Activated CD8-positive, alpha-beta T cell treated with anti-CD3 and anti-CD28 coated beads, Interleukin-2, amount 10 ng/mL, durations not matched to agents 7 days and 5 days (primary cell): ENCODE data around the gene IFIT2. TPM values are rescaled to one million over a fixed set of nuclear protein-coding genes. Genes with fewer than 3 reads are reported as not detected.
"Not testable (repeated sequence)": the region's sequence is repeated elsewhere in the genome, so short reads cannot be mapped to it uniquely, and the experiment has no call there.

Source experiments
- ATAC-seq: fragments of 150-1000 bp; cut with Tn5 transposase; one replicate; pipeline ENCODE4 v1.10.0; 2021; ENCODE audit warnings: moderate library complexity
- CTCF ChIA-PET: fragments of 350-600 bp; sonication (Branson Sonifier 250); formaldehyde crosslinking; loops from one replicate; lab custom pipeline; 2021; ENCODE audit warnings: antibody characterized with exemption; lab: Charles Lee
- POLR2A ChIA-PET: fragments of 350-600 bp; sonication (Branson Sonifier 250); formaldehyde crosslinking; loops from one replicate; lab custom pipeline; 2021; ENCODE audit warnings: antibody characterized with exemption; lab: Charles Lee
- DNase-seq: peaks from one replicate; pipeline ENCODE4 v3.0.0-alpha.2; 2020
- H3K27ac Mint-ChIP-seq: one replicate; pipeline ENCODE4 v1.8.0; 2021; ENCODE audit warnings: mild to moderate bottlenecking, mixed read lengths
- H3K27me3 Mint-ChIP-seq: one replicate; pipeline ENCODE4 v1.8.0; 2021; ENCODE audit warnings: low read depth, mixed read lengths
- H3K36me3 Mint-ChIP-seq: one replicate; pipeline ENCODE4 v1.8.0; 2021; ENCODE audit warnings: low read depth, mixed read lengths
- H3K4me1 Mint-ChIP-seq: one replicate; pipeline ENCODE4 v1.8.0; 2021; ENCODE audit warnings: low read depth, mixed read lengths
- H3K4me3 Mint-ChIP-seq: one replicate; pipeline ENCODE4 v1.8.0; 2021; ENCODE audit warnings: mild to moderate bottlenecking, mixed read lengths
- H3K9me3 Mint-ChIP-seq: one replicate; pipeline ENCODE4 v1.8.0; 2022; ENCODE audit warnings: mixed read lengths; ENCODE audit not compliant: insufficient read depth
- total RNA-seq, 2 experiments: library from RNA; stranded (reverse); gene quantifications; one replicate each; pipeline ENCODE4 v1.2.3, GENCODE V29; 2021

The IFIT2 gene
- total RNA-seq, 2 experiments from 2014 or later = 7.3 TPM

DNA sequence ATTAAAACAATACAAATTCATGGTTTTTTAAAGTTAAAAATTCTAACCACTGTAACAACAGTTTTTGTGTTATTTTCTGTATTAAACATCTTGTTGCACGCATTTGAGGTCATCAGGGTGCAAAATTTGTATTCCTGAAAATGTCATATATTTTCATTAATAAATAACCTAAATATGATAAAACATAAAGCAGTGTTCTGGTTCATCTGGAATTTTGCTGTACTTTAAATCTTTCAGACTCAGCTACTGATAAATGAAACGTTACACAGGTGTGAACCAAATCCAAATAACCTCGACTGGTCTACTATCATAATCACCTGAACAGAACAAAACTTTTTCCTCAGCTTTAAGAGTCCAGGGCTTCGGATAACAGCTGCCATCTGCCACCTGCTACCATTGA, 6.9 kb downstream of the IFIT2 start:
- H3K4me3 Mint-ChIP-seq = no peak overlapping the region
- no peak for ATAC-seq
- no peaks in the 10 kb centered on the region for H3K9me3 Mint-ChIP-seq
- peaks cover 9% of the 10 kb centered on the region for H3K4me1 Mint-ChIP-seq
- CTCF ChIA-PET = interaction anchor here (1.3 kb wide), 1 partner anchor 61 kb away, joined by 4 read pairs; no protein-coding TSS in a partner anchor
- POLR2A ChIA-PET = no interaction called here
- peaks cover 8% of the 10 kb centered on the region for H3K27me3 Mint-ChIP-seq
- H3K36me3 Mint-ChIP-seq = peaks cover 56% of the 10 kb centered on the region
- no peak overlapping the region for H3K27ac Mint-ChIP-seq
- no peak for DNase-seq

GRCh38 chr10:89309156-89310055, 7.6 kb downstream of the IFIT2 start:
- Mint-ChIP-seq H3K27ac (no peak overlapping the region), H3K36me3 (peaks cover 49% of the 10 kb centered on the region), H3K9me3 (no peaks in the 10 kb centered on the region), H3K4me3 (no peak overlapping the region), H3K27me3 (peaks cover 8% of the 10 kb centered on the region), H3K4me1 (peaks cover 2% of the 10 kb centered on the region)
- POLR2A ChIA-PET = no interaction called here
- CTCF ChIA-PET = interaction anchor here (1.3 kb wide), 1 partner anchor 60 kb away, joined by 4 read pairs; no protein-coding TSS in a partner anchor
- ATAC-seq = no peak
- no peak for DNase-seq

GRCh38 chr10:89310056-89310893, 8.4 kb downstream of the IFIT2 start:
- Mint-ChIP-seq H3K9me3 (no peaks in the 10 kb centered on the region), H3K4me3 (no peak overlapping the region), H3K4me1 (no peaks in the 10 kb centered on the region), H3K36me3 (peaks cover 44% of the 10 kb centered on the region), H3K27me3 (peaks cover 8% of the 10 kb centered on the region), H3K27ac (no peak overlapping the region)
- DNase-seq (no peak), ATAC-seq (no peak)
- ChIA-PET POLR2A (no interaction called here), CTCF (interaction anchor here (0.8 to 0.9 kb wide), 2 partner anchors 8 to 59 kb away, joined by 3 read pairs; partner anchors contain the start of gene IFIT2)

DNA sequence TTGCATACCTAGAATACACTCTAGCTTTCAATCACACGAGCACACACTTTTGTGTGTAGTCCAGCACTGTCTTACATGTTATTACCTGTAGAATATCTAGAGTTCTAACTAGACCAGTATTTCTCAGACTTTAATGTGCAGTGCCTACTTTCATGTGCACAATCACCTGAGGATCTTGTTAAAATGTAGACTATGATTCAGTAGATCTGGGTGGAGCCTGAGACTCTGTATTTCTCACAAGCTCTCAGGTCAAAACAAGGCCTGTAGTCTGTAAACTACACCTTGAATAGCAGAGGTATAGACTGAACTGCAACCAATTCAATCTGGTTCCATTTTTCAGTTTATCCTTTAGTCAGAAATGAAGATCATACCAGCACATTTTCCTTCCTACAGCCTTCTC, 11.1 kb downstream of the IFIT2 start:
- Mint-ChIP-seq H3K27ac (no peak overlapping the region), H3K27me3 (peaks cover 16% of the 10 kb centered on the region), H3K4me3 (no peak overlapping the region), H3K36me3 (peaks cover 23% of the 10 kb centered on the region), H3K9me3 (no peaks in the 10 kb centered on the region), H3K4me1 (peaks cover 2% of the 10 kb centered on the region)
- POLR2A ChIA-PET = interaction anchor here (1.1 kb wide), 1 partner anchor 15 kb away, joined by 3 read pairs; the partner anchor contains the start of gene IFIT3
- no peak for ATAC-seq
- CTCF ChIA-PET = no interaction called here
- no peak for DNase-seq

DNA sequence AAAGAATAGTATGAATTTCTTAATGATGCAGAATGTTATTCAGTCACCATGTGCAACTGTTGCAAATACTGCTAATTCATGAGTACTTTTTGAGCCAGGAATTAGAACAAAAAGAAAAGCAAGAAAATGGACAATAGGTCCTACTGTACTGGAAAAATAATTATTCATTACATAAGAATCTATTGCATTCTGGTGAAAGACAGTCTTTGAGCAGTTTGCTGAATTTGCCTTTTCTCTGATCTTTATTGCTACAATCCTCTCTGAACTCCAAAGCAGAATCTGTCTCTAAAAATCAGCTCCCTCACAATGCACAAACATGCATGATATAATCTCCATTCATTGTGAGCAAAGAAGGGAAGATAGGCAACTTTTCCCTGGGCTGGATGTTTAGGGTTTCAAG, 12.8 kb downstream of the IFIT2 start:
- peaks cover 2% of the 10 kb centered on the region for H3K4me1 Mint-ChIP-seq
- H3K4me3 Mint-ChIP-seq = no peak overlapping the region
- no peak for DNase-seq
- peaks cover 11% of the 10 kb centered on the region for H3K36me3 Mint-ChIP-seq
- H3K9me3 Mint-ChIP-seq = no peaks in the 10 kb centered on the region
- no peak for ATAC-seq
- ChIA-PET POLR2A (no interaction called here), CTCF (no interaction called here)
- no peak overlapping the region for H3K27ac Mint-ChIP-seq
- H3K27me3 Mint-ChIP-seq = peaks cover 25% of the 10 kb centered on the region

DNA sequence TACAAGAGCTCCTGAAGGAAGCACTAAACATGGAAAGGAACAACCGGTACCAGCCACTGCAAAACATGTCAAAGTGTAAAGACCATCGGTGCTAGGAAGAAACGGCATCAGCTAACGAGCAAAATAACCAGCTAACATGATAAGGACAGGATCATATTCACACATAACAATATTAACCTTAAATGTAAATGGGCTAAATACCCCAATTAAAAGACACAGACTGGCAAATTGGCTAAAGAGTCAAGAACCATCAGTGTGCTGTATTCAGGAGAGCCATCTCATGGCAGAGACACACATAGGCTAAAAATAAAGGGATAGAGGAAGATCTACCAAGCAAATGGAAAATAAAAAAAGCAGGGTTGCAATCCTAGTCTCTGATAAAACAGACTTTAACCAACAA, 16.2 kb downstream of the IFIT2 start:
- ATAC-seq, H3K36me3 Mint-ChIP-seq, DNase-seq, CTCF ChIA-PET, H3K27ac Mint-ChIP-seq, H3K9me3 Mint-ChIP-seq, H3K4me3 Mint-ChIP-seq, H3K4me1 Mint-ChIP-seq: not testable (repeated sequence)
- H3K27me3 Mint-ChIP-seq = peaks cover 33% of the 10 kb centered on the region
- POLR2A ChIA-PET = interaction anchor here (1.2 to 1.4 kb wide), 2 partner anchors 10 to 96 kb away, joined by 4 read pairs; partner anchors contain the start of genes IFIT3 and IFIT5

DNA sequence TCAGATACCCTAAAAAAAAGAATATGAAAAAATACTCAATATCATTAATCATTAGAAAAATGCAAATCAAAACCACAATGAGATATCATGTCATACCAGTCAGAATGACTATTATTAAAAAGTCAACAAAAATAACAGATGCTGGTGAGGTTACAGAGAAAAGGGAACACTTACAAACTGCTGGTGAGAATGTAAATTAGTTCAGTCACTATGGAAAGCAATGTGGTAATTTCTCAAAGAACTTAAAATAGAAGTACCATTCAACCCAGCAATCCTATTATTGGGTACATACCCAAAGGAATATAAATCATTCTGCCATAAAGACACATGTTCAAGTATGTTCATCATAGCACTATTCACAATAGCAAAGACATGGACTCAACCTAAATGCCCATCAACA, 23.2 kb downstream of the IFIT2 start:
- POLR2A ChIA-PET, CTCF ChIA-PET, H3K27ac Mint-ChIP-seq, H3K4me3 Mint-ChIP-seq, ATAC-seq, H3K27me3 Mint-ChIP-seq, H3K9me3 Mint-ChIP-seq, DNase-seq: not testable (repeated sequence)
- peaks cover 37% of the 10 kb centered on the region for H3K4me1 Mint-ChIP-seq
- peaks cover 34% of the 10 kb centered on the region for H3K36me3 Mint-ChIP-seq

GRCh38 chr10:89325856-89326255, 24.0 kb downstream of the IFIT2 start:
- H3K4me3 Mint-ChIP-seq, CTCF ChIA-PET, H3K27me3 Mint-ChIP-seq, H3K9me3 Mint-ChIP-seq, DNase-seq, POLR2A ChIA-PET, H3K27ac Mint-ChIP-seq, ATAC-seq: not testable (repeated sequence)
- Mint-ChIP-seq H3K36me3 (peaks cover 35% of the 10 kb centered on the region), H3K4me1 (peaks cover 45% of the 10 kb centered on the region)

GRCh38 chr10:89327803-89328441, 26.1 kb downstream of the IFIT2 start, which contains the start of gene IFIT3:
Gene IFIT3, plus strand, starts transcription at chr10:89327997. Its CDS starts 77 bp downstream, at chr10:89328074.
- ChIA-PET CTCF (interaction anchor here (0.7 to 1.8 kb wide), 9 partner anchors 8 to 86 kb away, joined by 3 to 8 read pairs (median 3); partner anchors contain the start of genes IFIT2 and IFIT5), POLR2A (interaction anchor here (0.5 to 2.8 kb wide), 11 partner anchors 10 to 446 kb away, joined by 3 to 23 read pairs (median 4); partner anchors contain the start of genes IFIT1, IFIT5, KIF20B and LIPA)
- Mint-ChIP-seq H3K4me3 (peak within 1 kb of the TSS; percentile 93), H3K9me3 (no peaks in the 10 kb centered on the region), H3K27ac (peak within 1 kb of the TSS; percentile 96), H3K4me1 (peaks cover 63% of the 10 kb centered on the region), H3K27me3 (no peaks in the 10 kb centered on the region), H3K36me3 (peaks cover 44% of the 10 kb centered on the region)
- peak; percentile 48 for DNase-seq
- peak; percentile 42 for ATAC-seq

DNA sequence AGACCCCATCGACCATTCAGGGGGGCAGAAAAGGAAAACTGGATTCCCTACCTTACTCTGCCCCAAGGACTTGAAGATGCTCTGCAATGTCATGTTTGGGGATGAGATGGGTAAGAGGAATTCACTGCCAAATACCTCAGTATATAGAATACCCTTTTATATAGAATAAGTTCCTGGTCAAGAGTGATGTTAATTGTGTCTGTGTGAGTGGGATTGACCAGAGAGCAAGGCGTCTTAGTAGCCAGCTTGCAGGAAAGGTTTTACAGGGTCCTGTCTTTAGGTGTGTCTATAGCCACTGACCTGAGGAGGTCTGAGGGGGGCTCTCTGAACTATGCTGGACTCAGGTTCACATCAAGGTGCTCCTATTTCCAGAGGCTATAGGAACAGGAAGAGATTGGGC, 27.3 kb downstream of the IFIT2 start:
- H3K4me1 Mint-ChIP-seq = peaks cover 72% of the 10 kb centered on the region
- H3K36me3 Mint-ChIP-seq = peaks cover 49% of the 10 kb centered on the region
- peak overlapping the region; percentile 93 for H3K4me3 Mint-ChIP-seq

GRCh38 chr10:89330014-89330413, 28.2 kb downstream of the IFIT2 start:
- H3K9me3 Mint-ChIP-seq, CTCF ChIA-PET, ATAC-seq, H3K27me3 Mint-ChIP-seq, DNase-seq: not testable (repeated sequence)
- peaks cover 76% of the 10 kb centered on the region for H3K4me1 Mint-ChIP-seq
- peaks cover 51% of the 10 kb centered on the region for H3K36me3 Mint-ChIP-seq
- POLR2A ChIA-PET = interaction anchor here (0.9 to 2.0 kb wide), 2 partner anchors 63 to 84 kb away, joined by 3 to 12 read pairs; partner anchors contain the start of genes IFIT1 and IFIT5
- H3K27ac Mint-ChIP-seq = peak overlapping the region; percentile 77
- H3K4me3 Mint-ChIP-seq = peak overlapping the region; percentile 93

More for the DNA sequence above, 27.3 kb downstream of the IFIT2 start:
- ChIA-PET CTCF (interaction anchor here (1.2 kb wide), 1 partner anchor 40 kb away, joined by 3 read pairs; no protein-coding TSS in a partner anchor), POLR2A (interaction anchor here (2.3 to 2.8 kb wide), 2 partner anchors 63 to 85 kb away, joined by 19 to 23 read pairs; partner anchors contain the start of genes IFIT1 and IFIT5)
- no peak for DNase-seq
- ATAC-seq = no peak
- Mint-ChIP-seq H3K9me3 (no peaks in the 10 kb centered on the region), H3K27me3 (no peaks in the 10 kb centered on the region), H3K27ac (no peak overlapping the region)
